H9 (cell line): Measurements from ENCODE around the gene GGT6. TPM values are rescaled to one million over a fixed set of nuclear protein-coding genes. Genes with fewer than 3 reads are reported as not detected.

Experiments
- DNase-seq: peaks from one replicate; pipeline ENCODE4 v3.0.0-alpha.2; 2017
- H2AFZ ChIP-seq: one replicate; pipeline ENCODE4 v1.6.1; 2013; ENCODE audit warnings: mild to moderate bottlenecking, low read length, control low read depth, moderate library complexity
- H2AK5ac ChIP-seq: 2 replicates; pipeline ENCODE4 v1.6.1; 2013; ENCODE audit warnings: low read length, control low read depth, mixed read lengths; ENCODE audit not compliant: insufficient read length
- H2BK120ac ChIP-seq: one replicate; pipeline ENCODE4 v1.6.1; 2013; ENCODE audit warnings: low read depth, mild to moderate bottlenecking, low read length, control low read depth, inconsistent platforms; ENCODE audit not compliant: poor library complexity, severe bottlenecking
- H2BK12ac ChIP-seq: 2 replicates; pipeline ENCODE4 v1.6.1; 2013; ENCODE audit warnings: low read length, control low read depth, mixed read lengths, low read depth; ENCODE audit not compliant: insufficient read length
- H2BK15ac ChIP-seq: 2 replicates; pipeline ENCODE4 v1.6.1; 2013; ENCODE audit warnings: low read depth, low read length, control low read depth
- H2BK20ac ChIP-seq: one replicate; pipeline ENCODE4 v1.6.1; 2013; ENCODE audit warnings: low read depth, mild to moderate bottlenecking, low read length, control low read depth, inconsistent platforms; ENCODE audit not compliant: poor library complexity, severe bottlenecking
- H2BK5ac ChIP-seq: 2 replicates; pipeline ENCODE4 v1.6.1; 2013; ENCODE audit warnings: low read length, control low read depth, mixed read lengths; ENCODE audit not compliant: insufficient read length
- H3K14ac ChIP-seq: 2 replicates; pipeline ENCODE4 v1.6.1; 2013; ENCODE audit warnings: low read length, control low read depth; ENCODE audit not compliant: insufficient read depth
- H3K18ac ChIP-seq: 2 replicates; pipeline ENCODE4 v1.6.1; 2013; ENCODE audit warnings: low read depth, mild to moderate bottlenecking, mixed read lengths, low read length, control low read depth; ENCODE audit not compliant: insufficient read length
- H3K23ac ChIP-seq: 2 replicates; pipeline ENCODE4 v1.6.1; 2013; ENCODE audit warnings: low read length, control low read depth, mixed read lengths, low read depth; ENCODE audit not compliant: insufficient read length
- H3K23me2 ChIP-seq: 2 replicates; pipeline ENCODE4 v1.6.1; 2013; ENCODE audit warnings: low read depth, mild to moderate bottlenecking, mixed read lengths, low read length, control low read depth; ENCODE audit not compliant: insufficient read length, poor library complexity, severe bottlenecking
- H3K27ac ChIP-seq: 2 replicates; pipeline ENCODE4 v1.5.1; 2013; ENCODE audit warnings: low read length, control low read depth, mixed read lengths, low read depth; ENCODE audit not compliant: insufficient read length
- H3K27me3 ChIP-seq: 2 replicates; pipeline ENCODE4 v1.6.1; 2013; ENCODE audit warnings: low read length, control low read depth, inconsistent platforms; ENCODE audit not compliant: insufficient read depth
- H3K4ac ChIP-seq: 2 replicates; pipeline ENCODE4 v1.6.1; 2013; ENCODE audit warnings: low read depth, mild to moderate bottlenecking, control low read depth, inconsistent platforms, low read length, moderate library complexity
- H3K4me1 ChIP-seq: 2 replicates; pipeline ENCODE4 v1.6.1; 2013; ENCODE audit warnings: low read length, control low read depth, inconsistent platforms; ENCODE audit not compliant: insufficient read depth
- H3K4me2 ChIP-seq: 2 replicates; pipeline ENCODE4 v1.6.1; 2013; ENCODE audit warnings: low read length, control low read depth, mixed read lengths; ENCODE audit not compliant: insufficient read length, insufficient read depth
- H3K56ac ChIP-seq: 2 replicates; pipeline ENCODE4 v1.6.1; 2013; ENCODE audit warnings: low read depth, mild to moderate bottlenecking, mixed read lengths, low read length, control low read depth; ENCODE audit not compliant: insufficient read length
- H3K79me1 ChIP-seq: 2 replicates; pipeline ENCODE4 v1.6.1; 2013; ENCODE audit warnings: low read depth, mild to moderate bottlenecking, moderate library complexity, low read length, control low read depth, inconsistent platforms; ENCODE audit not compliant: insufficient read depth, poor library complexity, severe bottlenecking
- H3K79me2 ChIP-seq: 2 replicates; pipeline ENCODE4 v1.6.1; 2013; ENCODE audit warnings: low read length, control low read depth, inconsistent platforms; ENCODE audit not compliant: insufficient read depth
- H3K9ac ChIP-seq: 2 replicates; pipeline ENCODE4 v1.6.1; 2013; ENCODE audit warnings: low read length, control low read depth, mixed read lengths; ENCODE audit not compliant: insufficient read length; ENCODE audit errors: extremely low read depth
- H3K9me3 ChIP-seq: one replicate; pipeline ENCODE4 v1.6.1; 2013; ENCODE audit warnings: low read depth, low read length, inconsistent platforms; ENCODE audit not compliant: control insufficient read depth
- H3T11ph ChIP-seq: one replicate; pipeline ENCODE4 v1.6.1; 2013; ENCODE audit warnings: mild to moderate bottlenecking, low read length, control low read depth, inconsistent platforms
- H4K20me1 ChIP-seq: one replicate; pipeline ENCODE4 v1.6.1; 2013; ENCODE audit not compliant: control insufficient read depth, insufficient read length, insufficient read depth
- H4K5ac ChIP-seq: 2 replicates; pipeline ENCODE4 v1.6.1; 2013; ENCODE audit warnings: low read depth, mild to moderate bottlenecking, mixed read lengths, low read length, control low read depth; ENCODE audit not compliant: insufficient read length
- H4K8ac ChIP-seq: replicated peaks from 2 replicates; pipeline ENCODE4 v1.6.1; 2013; ENCODE audit warnings: low read length, control low read depth, mixed read lengths, low read depth; ENCODE audit not compliant: insufficient read length
- H4K91ac ChIP-seq: 2 replicates; pipeline ENCODE4 v1.6.1; 2013; ENCODE audit warnings: low read depth, mild to moderate bottlenecking, moderate library complexity, mixed read lengths, low read length, control low read depth; ENCODE audit not compliant: insufficient read length
- H3K27ac Mint-ChIP-seq, 3 experiments: 2 replicates in 2 of 3; 3 replicates in 1 of 3; pipeline ENCODE4 v1.8.0; 2020 to 2021; ENCODE audit warnings: mixed read lengths in 3 of 3, mild to moderate bottlenecking in 1 of 3, moderate library complexity in 1 of 3
- H3K27me3 Mint-ChIP-seq: 2 replicates; pipeline ENCODE4 v1.8.0; 2021; ENCODE audit warnings: low read depth, mild to moderate bottlenecking, moderate library complexity, mixed read lengths
- H3K36me3 Mint-ChIP-seq, 3 experiments: 2 replicates in 2 of 3; 3 replicates in 1 of 3; pipeline ENCODE4 v1.8.0; 2020 to 2021; ENCODE audit warnings: low read depth in 3 of 3, mixed read lengths in 3 of 3; ENCODE audit not compliant: insufficient read depth in 1 of 3
- H3K4me1 Mint-ChIP-seq, 2 experiments: 2 replicates each; pipeline ENCODE4 v1.8.0; 2020; ENCODE audit warnings: mixed read lengths in 2 of 2
- H3K4me3 Mint-ChIP-seq, 2 experiments: 2 replicates in 1 of 2; 3 replicates in 1 of 2; pipeline ENCODE4 v1.8.0; 2020 to 2021; ENCODE audit warnings: mild to moderate bottlenecking in 2 of 2, mixed read lengths in 2 of 2, moderate library complexity in 1 of 2
- H3K9me3 Mint-ChIP-seq, 2 experiments: 2 replicates in 1 of 2; 3 replicates in 1 of 2; pipeline ENCODE4 v1.8.0; 2020; ENCODE audit warnings: mild to moderate bottlenecking in 2 of 2, mixed read lengths in 2 of 2, moderate library complexity in 1 of 2
- CTCF ChIP-seq: fragments of 200-600 bp; sonication (generic); conservative IDR thresholded peaks from 3 replicates; pipeline ENCODE4 v1.8.0; 2021; ENCODE audit warnings: antibody characterized with exemption, mild to moderate bottlenecking
- WGBS: extraction: QIAGEN DNeasy Blood & Tissue Kit; methylation state at CpG from one replicate; pipeline ENCODE4 v1.1.7; 2013; ENCODE audit warnings: missing lambda C conversion rate, low lambda C conversion rate, mixed read lengths; ENCODE audit not compliant: insufficient read length; ENCODE audit errors: extremely low coverage; 5-methylcytosine and 5-hydroxymethylcytosine counted together
- total RNA-seq: library from RNA; stranded (reverse); gene quantifications from 2 replicates; pipeline ENCODE4 v1.2.1, GENCODE V29; 2021

GGT6 gene
- total RNA-seq, 1 experiment from 2014 or later = 0.17 TPM

DNA sequence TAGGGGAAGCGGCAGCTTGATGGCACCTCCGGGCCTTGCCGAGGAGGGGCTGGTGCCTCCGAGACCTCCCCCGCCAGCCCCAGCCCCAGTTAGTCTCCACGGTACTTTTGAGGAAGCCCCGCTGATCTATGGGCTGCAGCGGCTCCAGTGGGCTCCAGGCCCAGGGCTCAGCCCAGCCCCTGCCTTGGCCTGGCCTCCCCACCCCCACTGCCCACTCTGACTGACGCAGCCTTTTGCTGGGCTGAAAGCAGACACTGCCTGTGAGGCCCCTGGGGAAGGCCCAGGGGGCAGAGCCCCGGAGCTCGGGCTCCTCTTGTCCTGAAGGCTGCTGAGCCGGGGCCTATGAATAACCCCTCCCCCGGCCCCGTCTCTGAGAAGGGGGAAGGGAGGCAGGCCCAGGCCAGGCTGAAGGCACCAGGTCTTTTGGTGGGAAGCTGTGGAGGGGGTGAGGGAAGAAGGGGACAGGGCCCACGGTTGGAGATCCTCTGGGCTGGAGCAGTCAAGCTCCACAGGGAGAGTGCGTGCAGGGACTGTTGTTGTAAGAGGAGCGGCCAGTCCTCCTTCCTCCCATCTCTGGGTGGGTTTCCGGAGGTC is 16.4 kb upstream of the GGT6 start:
- Histone ChIP-seq H4K91ac (no peak overlapping the region), H3K9me3 (no peaks in the 10 kb centered on the region), H3K9ac (no peak overlapping the region), H3K14ac (peak overlapping the region; percentile 54), H2BK20ac (no peak overlapping the region), H3K23ac (no peak overlapping the region), H3K79me1 (no peaks in the 10 kb centered on the region), H2AFZ (no peak overlapping the region), H4K8ac (no peak overlapping the region), H2AK5ac (no peak overlapping the region), H3K4ac (no peak overlapping the region), H3K79me2 (no peaks in the 10 kb centered on the region), H3K23me2 (peaks cover 2% of the 10 kb centered on the region), H3K4me1 (peaks cover 5% of the 10 kb centered on the region; the same call in 1 of the 2 replicates), H3K4me2 (no peak overlapping the region), H3K56ac (no peak overlapping the region), H2BK5ac (no peak overlapping the region), H4K20me1 (no peaks in the 10 kb centered on the region), H2BK12ac (no peak overlapping the region), H3K18ac (peak overlapping the region; percentile 60), H2BK120ac (no peak overlapping the region), H3K27ac (no peak overlapping the region), H3T11ph (no peak overlapping the region), H4K5ac (no peak overlapping the region), H2BK15ac (no peak overlapping the region), H3K27me3 (no peaks in the 10 kb centered on the region)
- peak; percentile 87 for DNase-seq
- 0 out of 7 replicates have a peak overlapping the region, but pooled peaks of 1 of the 3 experiments have one; percentile 34 for H3K27ac Mint-ChIP-seq
- no peak for TF ChIP-seq CTCF
- peaks cover 15% of the 10 kb centered on the region for H3K27me3 Mint-ChIP-seq
- no peak overlapping the region for H3K4me3 Mint-ChIP-seq
- H3K9me3 Mint-ChIP-seq = peaks cover 0 to 3% of the 10 kb centered on the region in 2 experiments; a peak in 2 of 5 replicates
- H3K4me1 Mint-ChIP-seq = peaks cover 18 to 39% of the 10 kb centered on the region in 2 experiments
- WGBS = no CpG with 5 or more reads among the region's 18 CpGs
- peaks cover 0 to 6% (median 0%) of the 10 kb centered on the region in 3 experiments; a peak in 1 of 7 replicates for H3K36me3 Mint-ChIP-seq
